Activated T-cell treated with anti-CD3 and anti-CD28 coated beads for 48 hours (primary cell): ENCODE results near the gene IL24.

Experiments used
- DNase-seq: peaks from one replicate; pipeline ENCODE4 v3.0.0-alpha.2; 2020; ENCODE audit warnings: low read depth

Gene IL24

DNA sequence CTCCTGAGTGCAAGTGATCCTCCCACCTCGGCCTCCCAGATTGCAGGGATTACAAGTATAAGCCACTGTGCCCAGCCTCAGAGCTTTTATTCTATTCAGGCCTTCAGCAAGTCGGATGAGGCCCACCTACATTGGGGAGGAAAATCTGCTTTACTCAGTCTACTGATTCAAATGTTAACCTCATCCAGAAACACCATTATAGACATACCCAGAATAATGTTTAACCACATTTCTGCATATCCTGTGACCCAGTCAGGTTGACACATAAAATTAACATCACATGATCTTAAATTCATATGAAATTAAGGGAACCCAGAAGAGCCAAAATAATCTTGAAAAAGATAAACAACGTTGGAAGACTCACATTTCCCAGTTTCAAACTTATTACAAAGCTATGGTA is 16.9 kb upstream of the IL24 start:
- DNase-seq: no peak

DNA sequence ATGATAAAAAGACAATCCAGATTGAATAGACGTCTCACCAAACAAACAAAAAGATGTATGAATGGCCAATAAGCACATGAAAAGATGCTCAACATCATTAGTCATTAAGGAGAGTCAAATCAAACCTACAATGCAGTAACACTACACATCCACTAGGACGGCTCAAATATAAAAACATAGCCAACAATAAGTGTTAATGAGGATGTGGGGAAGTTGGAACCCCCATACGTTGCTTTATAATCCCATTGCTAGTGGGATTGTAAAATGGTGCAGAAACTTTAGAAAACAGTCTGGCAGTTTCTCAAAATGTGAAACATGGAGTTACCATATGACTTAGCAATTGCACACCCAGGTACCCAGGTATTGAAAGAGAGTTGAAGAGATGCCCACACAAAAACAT is 14.7 kb upstream of the IL24 start:
- no peak for DNase-seq

DNA sequence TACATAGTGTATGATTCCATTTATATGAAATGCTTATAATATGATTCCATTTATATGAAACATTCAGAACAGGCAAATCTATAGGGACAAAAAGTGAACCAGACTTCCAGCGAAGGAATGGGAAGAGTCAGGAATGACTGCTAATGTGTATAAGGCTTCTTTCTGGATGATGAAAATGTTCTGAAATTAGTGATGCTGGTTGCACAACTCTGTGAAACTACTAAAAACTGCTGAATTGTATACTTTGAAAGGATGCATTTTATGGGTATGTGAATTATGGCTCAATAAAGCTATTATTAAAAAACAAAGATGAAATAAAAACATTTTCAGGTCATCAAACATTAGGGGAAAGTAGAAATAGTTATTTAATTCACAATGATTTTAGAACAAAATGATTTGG is 14.1 kb upstream of the IL24 start:
- no peak for DNase-seq

DNA sequence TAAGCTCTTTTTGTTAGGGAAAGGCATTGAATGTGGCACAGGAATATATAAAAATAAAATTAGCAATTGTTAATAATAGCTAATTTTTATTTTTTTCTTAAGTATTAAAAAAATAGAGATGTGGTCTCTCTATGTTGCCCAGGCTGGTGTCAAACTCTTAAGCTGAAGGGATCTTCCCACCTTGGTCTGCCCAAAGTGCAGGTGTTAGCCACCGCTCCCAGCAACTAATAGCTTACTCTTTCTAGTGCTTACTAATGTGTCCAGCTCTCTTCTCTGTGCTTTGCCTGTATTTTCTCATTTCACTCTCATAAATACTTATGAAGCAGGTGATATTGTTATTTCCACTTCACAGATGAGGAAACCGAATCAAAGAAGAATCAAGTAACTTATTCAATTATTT is 13.4 kb upstream of the IL24 start:
- DNase-seq: no peak

DNA sequence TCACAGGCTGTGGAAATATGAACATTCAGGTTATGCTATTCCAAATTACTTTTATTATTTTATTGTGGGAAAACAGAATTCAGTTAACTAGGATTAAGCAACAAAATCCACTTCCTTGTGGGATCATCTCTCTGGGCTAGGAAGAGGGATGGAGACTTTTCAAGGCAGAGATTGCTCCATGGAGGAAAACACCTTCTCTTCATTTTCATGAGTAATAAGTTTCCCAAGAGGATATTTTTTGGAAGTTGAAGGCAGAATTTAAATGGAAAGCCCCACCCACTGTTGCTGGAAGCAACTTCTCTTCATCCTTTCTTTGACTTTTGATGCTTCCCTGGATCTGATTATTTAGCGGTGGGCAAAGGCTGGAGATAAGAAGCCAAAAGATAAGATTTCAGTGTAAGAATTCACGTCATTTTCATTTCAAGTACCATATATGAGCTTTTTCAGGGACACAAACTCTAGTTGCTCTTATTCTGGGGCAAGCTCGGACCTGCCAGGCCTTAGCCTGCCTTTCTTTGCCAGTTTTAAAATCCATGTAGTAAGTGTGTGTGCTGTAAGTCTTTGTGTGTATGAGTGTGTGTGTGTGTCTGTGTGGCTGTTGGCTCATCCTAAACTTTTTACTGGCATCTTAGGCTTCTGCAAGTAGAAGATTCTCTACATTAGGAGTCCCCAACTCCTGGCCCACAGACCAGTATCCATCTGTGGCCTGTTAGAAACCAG is 11.7 kb upstream of the IL24 start:
- DNase-seq: no peak

DNA sequence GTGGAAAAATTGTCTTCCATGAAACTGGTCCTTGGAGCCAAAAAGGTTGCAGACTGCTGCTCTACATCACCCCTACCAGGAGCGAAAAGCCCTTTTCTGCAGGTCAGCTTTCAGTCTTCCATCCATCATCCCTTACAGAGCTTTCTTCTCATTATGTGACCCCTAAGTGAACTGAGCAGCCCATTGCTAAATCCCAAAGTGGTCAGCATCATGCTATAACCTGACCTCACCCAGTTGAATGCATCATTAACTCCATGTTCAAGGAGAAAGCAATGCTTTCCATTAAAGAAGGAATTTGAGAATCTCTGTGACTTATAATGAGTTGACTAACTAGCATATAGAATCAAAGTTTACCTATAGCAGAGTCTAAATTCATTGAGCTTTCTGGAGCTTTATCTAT is 10.4 kb upstream of the IL24 start:
- DNase-seq: no peak

DNA sequence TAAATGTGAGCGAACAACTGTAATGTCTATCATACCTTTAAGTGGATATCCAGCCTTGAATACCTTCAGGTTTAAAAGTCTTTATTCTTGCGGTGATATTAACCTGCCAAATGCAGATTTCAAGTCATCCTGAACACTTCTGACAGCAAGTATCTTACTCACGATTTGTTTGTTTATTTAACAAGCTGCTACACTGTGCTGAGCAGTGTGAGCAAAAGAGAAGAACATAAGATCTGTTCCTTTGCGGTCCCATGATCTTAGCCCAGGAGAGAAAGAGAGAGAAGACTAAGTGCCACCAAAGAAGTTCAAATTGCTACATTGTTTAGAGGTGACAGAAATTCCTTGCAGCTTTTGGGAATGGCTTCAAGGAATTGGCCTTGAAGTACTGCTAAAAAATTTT is 9.5 kb upstream of the IL24 start:
- DNase-seq: no peak

DNA sequence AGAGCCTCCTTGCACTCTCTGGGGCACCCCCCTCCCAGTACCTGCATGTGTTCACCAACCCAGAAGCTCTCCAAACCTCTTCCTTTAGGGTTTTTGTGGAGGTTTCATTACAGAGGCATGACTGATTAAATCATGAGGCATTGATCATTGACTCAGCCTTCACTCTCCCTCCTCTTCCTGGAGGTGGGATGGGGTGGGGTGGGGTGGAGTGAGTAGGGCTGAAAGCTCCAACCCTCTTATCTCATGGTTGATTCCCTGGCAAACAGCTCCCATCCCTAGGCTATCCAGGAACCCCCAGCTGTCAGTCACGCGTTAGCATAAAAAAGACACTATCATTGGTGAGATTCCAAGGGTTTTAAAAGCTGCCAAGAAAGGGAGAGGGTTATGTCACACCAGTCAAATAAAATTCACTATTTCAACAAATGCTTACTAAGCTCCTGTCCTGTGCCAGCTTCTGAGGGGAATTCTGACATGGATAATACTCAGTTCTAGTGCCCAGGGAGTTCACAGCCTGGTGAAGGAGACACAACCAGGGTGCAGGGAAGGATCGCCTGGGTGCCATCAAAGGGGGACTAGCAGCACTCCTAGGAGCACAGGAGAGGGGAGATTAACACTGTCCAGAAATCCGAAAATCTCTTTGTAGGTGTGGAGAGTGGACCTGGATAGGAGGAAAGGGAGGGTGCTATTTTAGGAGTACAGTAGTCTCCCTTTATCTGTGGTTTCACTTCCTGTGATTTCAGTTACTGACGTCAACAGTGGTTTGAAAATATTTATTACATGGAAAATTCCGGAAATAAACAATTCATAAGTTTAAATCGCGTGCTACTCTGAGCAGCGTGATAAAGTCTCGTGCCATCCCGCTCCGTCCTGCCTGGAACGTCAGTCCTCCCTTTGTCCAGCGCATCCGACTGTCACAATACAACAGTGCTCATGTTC is 6.8 kb upstream of the IL24 start:
- no peak for DNase-seq

DNA sequence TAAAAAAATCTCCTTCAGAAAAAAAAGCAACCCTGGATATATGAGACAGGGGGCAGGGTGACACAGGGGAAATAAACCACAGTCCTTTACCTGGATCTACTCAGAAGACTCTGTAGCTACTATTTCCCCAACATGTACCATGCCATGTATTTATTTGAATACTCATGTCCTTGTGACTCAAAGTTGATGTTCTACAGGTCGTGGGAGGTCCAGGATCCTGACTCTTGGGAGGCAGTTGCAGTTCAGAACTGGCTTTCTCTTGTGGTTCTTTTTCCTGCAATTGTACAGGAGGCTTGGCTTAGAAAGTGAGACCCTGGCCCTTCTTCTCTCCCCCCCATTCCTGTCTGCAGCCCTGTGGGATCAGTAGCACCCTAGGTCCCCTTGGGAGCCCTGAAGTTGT is 5.8 kb upstream of the IL24 start:
- no peak for DNase-seq

DNA sequence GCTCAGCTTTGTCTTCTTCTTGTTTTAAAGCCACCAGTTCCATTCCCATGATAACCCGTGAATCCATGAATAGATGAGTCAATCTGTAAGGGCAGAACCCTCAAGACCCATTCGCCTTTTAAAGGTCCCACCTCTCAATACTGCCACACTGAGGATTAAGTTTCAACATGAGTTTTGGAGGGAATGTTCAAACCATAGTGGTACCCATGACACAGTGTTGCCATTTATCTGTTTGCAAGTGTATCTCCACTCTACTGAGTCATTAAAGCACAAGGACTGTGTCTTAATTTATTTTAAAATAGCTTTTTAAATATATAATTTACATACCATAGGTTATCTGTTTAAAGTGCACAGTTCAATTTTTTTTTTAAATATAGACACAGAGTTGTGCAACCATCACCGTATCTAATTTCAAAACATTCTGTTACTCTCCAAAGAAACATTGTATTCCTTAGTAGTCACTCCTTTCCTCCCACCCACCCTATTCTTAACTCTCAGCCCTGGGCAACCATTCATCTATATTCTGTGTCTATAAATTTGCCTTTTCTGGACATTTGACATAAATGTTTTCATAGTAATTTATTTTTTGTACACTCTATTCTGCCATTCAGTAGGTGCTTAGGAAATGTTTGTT is 4.8 kb upstream of the IL24 start:
- DNase-seq: no peak

DNA sequence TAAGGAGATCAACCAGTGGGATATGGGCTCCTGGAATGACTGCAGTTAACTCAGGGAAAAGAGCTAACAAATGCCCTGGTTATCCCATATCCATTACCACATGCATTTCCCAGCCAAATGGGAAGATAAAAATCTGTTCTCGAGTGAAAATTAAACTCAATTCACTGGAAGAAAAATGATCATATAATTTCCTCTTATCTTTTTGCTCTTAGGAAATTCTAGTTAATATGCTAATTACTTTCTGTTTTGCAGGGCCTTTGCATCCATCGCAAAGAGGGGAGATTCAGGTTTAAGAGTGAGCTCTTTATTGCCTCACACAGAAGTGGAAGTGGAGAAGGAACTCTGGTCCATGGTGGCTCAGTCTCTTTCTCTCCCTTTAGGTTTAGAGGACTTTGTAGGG is 3.9 kb upstream of the IL24 start:
- DNase-seq: no peak

DNA sequence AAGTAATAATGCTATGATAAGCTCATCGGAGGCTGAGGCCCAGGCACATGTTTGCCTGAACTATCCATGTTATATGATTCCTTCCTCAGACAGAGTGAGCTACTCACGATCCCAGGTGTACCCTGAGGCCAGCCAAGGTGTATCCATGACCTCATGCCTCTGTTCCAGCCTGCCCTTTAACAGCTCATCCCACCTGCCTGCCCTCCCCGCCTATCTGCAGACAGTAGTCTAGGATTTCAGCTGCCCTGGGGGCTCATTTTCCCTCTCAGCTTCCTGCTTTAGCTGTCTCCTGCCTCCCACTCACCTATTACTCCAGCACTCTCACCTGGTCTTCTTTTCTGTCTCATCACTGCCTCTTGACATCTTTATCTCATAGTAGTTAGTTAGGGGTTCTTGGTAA is 1.9 kb upstream of the IL24 start:
- DNase-seq: no peak

DNA sequence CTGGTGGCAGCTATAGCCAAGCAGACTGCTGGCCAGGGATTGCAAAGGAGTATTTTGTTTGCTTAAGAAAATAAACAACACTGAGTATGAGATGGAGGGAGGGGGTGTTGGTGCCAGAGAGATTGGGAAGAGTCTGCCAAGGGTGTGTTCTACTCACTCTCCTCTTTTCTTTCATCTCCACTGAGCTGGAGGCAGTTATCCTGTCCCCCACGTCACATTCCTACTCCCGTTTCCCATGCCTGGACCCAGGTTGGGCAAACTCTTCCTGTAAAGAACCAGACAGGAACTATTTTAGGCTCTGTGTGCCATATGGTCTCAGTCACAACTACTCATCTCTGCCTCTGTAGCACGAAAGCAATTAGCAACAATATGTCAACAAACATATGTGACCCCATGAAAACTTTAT is 1.4 kb upstream of the IL24 start:
- no peak for DNase-seq

DNA sequence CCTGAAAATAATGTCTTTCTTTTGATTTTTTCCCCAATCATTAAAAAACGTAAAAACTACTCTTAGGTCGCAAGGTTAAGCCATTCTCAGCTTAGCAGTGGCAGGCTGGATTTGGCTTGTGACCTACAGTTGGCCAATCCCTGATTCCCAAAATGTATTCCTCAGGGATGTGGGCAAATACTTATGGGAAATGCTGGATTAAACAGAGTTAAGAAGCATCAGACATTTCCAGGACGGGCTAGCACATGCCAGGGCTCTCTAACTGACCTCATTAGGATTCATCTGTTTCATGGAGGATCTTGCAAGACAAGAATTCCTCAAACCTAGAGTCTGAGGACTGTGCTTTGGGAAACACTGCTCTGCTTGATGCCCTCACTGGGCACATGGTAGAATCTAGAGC is 982 bp upstream of the IL24 start:
- DNase-seq: no peak

DNA sequence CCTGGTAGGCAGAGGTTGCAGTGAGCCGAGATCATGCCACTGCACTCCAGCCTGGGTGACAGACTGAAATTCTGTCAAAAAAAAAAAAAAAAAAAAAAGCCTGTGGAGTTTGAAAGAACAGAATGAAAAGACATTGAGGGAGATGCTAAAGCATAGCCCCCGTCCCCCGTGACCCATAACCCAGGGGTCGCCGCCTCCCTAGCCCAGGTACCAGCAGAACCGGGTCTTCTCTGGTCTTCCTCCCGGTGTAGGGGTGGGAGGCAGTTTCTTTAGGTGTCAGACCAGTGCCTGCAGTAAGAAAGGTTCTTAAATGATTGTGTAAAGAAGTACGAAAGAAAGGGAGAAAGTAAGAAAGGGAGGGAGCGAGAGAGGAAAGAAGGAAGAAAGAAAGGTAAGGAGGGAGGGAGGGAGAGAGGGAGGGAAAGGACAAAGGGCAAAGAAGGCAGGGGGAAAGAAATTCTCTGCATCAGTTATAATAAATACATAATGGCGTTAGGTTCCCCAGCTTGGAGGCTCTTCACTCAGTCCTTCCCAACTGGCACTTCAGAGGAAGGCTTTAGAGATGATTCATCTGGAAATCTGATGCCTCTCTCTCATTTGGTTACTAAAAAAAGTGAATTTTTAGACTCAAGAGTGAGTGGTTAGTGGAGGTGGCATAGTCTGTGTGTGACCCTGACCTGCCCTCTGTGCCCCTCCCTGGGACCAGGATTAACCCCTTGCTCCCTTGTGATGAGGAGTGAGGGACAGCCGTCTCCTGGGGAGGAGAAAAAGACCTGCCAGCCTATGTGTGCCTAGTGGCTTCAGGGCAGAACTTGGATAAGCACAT is 1.1 kb downstream of the IL24 start:
- DNase-seq: no peak

DNA sequence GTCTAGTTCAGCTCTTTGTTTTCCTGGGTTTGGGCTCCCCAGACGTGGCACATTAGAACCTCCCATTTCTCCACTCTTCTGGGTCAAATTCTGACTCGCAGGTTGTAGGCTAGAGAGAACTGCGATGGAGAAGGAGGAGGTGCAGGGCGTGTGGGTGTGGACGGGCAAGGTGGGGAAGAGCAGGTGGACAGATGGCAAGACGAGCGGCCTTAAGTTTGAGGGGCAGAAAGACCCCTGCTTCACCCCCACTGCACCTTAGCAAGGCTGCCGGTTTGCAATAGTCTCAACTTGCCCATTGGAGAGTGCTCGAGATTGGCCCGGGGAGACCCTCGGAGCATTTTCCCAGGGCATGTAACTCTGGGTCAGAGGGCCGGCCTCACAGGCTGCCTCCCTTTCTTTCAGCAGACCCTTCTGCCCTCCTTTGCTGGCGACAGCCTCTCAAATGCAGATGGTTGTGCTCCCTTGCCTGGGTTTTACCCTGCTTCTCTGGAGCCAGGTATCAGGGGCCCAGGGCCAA is 1.7 kb downstream of the IL24 start:
- DNase-seq: no peak

DNA sequence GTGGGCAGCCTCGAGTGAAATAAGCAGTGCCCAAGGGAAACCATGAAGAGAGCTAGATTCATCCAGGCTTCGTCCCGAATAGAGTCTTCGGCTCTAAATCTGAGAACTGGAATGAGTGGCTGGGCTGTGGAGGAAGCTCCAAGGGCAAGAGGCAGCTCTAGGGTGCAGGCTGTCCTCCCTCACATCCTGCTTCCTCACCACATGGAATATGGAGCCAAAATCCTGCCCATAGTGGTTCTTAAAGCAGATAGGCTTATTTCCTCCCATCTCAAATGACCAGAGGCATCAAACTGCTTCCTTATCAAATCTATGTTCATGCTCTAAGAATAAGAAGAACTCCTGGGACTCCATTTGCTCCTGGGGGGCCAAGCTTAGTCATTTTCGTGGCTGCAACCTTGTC is 2.5 kb downstream of the IL24 start:
- DNase-seq: no peak

DNA sequence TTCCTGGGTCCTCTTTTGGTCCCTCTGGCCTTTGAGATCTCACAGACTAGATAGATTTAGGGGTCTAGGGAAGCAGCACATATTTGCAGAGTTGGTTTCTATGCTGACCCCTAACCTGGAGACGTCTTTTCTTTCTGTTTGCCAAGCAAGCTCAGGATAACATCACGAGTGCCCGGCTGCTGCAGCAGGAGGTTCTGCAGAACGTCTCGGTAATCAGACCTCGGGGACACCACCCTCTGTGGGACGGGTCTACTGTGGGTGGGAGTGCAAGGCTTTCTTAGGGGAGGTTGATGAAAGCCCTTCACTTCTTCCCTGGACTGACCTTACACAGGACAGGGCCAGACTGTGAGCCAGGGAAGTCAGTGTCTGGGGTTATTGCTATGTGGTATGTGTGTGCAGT is 2.9 kb downstream of the IL24 start:
- no peak for DNase-seq

DNA sequence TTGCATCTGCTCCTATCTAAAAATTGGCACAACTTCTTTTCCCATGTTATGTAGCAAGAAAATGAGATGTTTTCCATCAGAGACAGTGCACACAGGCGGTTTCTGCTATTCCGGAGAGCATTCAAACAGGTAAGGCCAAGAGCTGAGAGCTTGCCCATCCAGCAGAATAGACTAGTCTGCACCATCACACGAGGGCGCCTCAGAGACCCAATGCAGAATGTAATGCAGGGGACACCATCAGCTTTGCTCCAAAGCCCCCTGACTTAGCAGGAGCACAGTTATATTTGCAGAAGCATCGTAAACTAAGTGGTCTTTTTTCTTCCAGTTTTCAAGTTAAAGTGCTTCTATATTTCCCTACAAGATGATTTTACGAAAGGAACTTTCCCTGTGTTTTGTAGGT is 4.7 kb downstream of the IL24 start:
- no peak for DNase-seq

DNA sequence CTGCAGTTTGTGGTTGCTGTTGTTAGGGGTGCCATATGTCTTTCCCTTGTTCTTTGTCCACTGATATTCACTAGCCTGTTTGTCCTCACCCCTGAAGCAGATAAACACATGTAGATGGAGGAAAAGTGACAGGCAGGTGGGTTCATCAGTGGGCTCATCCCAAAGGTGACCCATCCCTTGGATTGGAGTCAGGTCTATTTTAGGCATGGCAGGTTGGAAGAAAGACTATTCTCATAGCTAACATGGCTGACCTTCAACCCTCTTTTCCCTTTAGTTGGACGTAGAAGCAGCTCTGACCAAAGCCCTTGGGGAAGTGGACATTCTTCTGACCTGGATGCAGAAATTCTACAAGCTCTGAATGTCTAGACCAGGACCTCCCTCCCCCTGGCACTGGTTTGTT is 5.5 kb downstream of the IL24 start:
- no peak for DNase-seq

DNA sequence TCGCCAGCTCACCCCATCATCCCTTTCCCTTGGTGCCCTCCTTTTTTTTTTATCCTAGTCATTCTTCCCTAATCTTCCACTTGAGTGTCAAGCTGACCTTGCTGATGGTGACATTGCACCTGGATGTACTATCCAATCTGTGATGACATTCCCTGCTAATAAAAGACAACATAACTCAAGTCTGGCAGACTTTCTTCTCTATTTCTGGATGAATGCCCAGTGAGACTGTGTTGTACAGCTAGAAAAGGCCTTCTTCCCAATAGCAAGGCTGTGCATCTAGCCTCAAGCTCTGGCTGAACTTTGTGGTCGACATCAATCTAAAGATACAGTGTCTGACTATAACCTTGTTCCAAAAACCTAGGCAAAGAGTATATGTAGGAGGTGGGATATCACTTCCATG is 6.4 kb downstream of the IL24 start:
- no peak for DNase-seq
